Lower leg skin (tissue), 4 donors: Measurements from ENCODE around the gene UBXN6. TPM values are rescaled to one million over a fixed set of nuclear protein-coding genes. Genes with fewer than 3 reads are reported as not detected.

ENCODE experiments used
- DNase-seq, 2 donors: peaks; one replicate each; pipeline ENCODE4 v3.0.0-alpha.2; 2019; ENCODE audit warnings: low spot score in 2 of 2
- H3K4me3 ChIP-seq: fragments of 200-600 bp; sonication (generic); 2 replicates; pipeline ENCODE4 v1.5.1; 2017; ENCODE audit warnings: mild to moderate bottlenecking, low read depth; ENCODE audit not compliant: poor library complexity, severe bottlenecking
- CTCF ChIP-seq, 3 donors: fragments of 450-650 bp; IDR thresholded peaks; one replicate each; pipeline ENCODE4 v1.5.1; 2016; ENCODE audit warnings: antibody characterized with exemption in 3 of 3, mild to moderate bottlenecking in 3 of 3, moderate library complexity in 2 of 3
- POLR2A ChIP-seq, 2 donors: fragments of 450-650 bp; IDR thresholded peaks; one replicate each; pipeline ENCODE4 v1.6.1; 2016 to 2017; ENCODE audit warnings: antibody characterized with exemption in 2 of 2, mild to moderate bottlenecking in 1 of 2, moderate library complexity in 1 of 2
- WGBS, 2 donors: methylation state at CpG; one replicate each; pipeline ENCODE4 v1.1.5; 2018; 5-methylcytosine and 5-hydroxymethylcytosine counted together
- intact Hi-C: fragments of 100-400 bp; cut with DNase I; formaldehyde crosslinking; loops from one replicate; pipeline ENCODE4 v1.15.0; 2023; ENCODE audit warnings: low total_unique reads
- total RNA-seq, 4 donors: library from RNA; depleted of rRNA; stranded (reverse); fragments of >200 nt; gene quantifications; one replicate each; pipeline ENCODE4 v1.1.0, GENCODE V29; 2016

Gene UBXN6
- total RNA-seq, 4 donors from 2014 or later: 77.0 to 161 (median 111) TPM

GRCh38 chr19:4492337-4493103 lies 34.9 kb upstream of the UBXN6 start:
- DNase-seq: no peak
- TF ChIP-seq POLR2A (IDR thresholded peaks at IDR 0.05) (no peak), CTCF (IDR thresholded peaks at IDR 0.05) (no peak)
- WGBS, 2 donors: 92 to 93% methylated on average over 3 of the region's 3 CpGs
- H3K4me3 ChIP-seq: no peak overlapping the region
- intact Hi-C loops: no loop called here

GRCh38 chr19:4491446-4491845 lies 33.9 kb upstream of the UBXN6 start:
- 94 to 96% methylated on average over 21 of the region's 21 CpGs for WGBS, 2 donors
- intact Hi-C loops: no loop called here
- DNase-seq: no peak
- TF ChIP-seq POLR2A (IDR thresholded peaks at IDR 0.05) (no peak), CTCF (IDR thresholded peaks at IDR 0.05) (no peak)
- no peak overlapping the region for H3K4me3 ChIP-seq

GRCh38 chr19:4488496-4488895 lies 30.9 kb upstream of the UBXN6 start:
- H3K4me3 ChIP-seq: no peak overlapping the region
- DNase-seq: no peak
- WGBS, 2 donors: 91 to 95% methylated on average over 29 of the region's 29 CpGs
- intact Hi-C loops: no loop called here
- TF ChIP-seq POLR2A (IDR thresholded peaks at IDR 0.05): no peak
- TF ChIP-seq CTCF (IDR thresholded peaks at IDR 0.05): no peak

- intact Hi-C loops: no loop called here
- TF ChIP-seq CTCF (IDR thresholded peaks at IDR 0.05) (no peak), POLR2A (IDR thresholded peaks at IDR 0.05) (no peak)
- WGBS, 2 donors: 81 to 92% methylated on average over 11 of the region's 11 CpGs
- no peak for DNase-seq
- H3K4me3 ChIP-seq: no peak overlapping the region
These were observed 30.0 kb upstream of the UBXN6 start for GRCh38 chr19:4487572-4487971.

GRCh38 chr19:4483385-4483784 lies 25.8 kb upstream of the UBXN6 start:
- intact Hi-C loops: no loop called here
- DNase-seq: no peak
- TF ChIP-seq CTCF (IDR thresholded peaks at IDR 0.05) (no peak), POLR2A (IDR thresholded peaks at IDR 0.05) (no peak)
- no peak overlapping the region for H3K4me3 ChIP-seq
- WGBS, 2 donors: 88 to 90% methylated on average over 19 of the region's 19 CpGs
